ENCODE data around the gene DIP2B.

The DIP2B gene

DNA sequence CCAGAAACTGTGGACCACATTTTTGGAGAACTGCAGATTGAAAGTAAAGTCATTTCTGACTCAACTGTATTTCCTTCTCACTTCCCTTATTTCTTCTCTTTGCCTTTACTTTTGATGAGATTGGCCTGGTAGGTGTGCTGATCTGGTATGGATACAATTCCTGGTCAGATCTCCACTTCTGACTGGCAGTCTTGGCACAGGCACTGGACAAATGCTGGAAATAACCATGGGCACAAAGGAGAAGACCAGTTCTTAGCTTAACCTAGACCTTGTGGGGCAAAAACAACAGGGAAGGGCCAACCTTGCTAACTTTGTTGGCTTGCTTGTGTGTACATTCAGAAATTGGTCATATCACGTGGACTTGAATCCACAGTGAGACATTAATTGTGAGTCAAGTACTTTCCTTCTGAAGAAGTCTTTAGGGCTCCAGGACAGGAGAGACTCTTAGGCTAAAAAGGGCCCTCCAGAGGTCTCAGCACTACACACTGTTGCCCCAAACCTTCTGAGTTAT is 75.0 kb downstream of the DIP2B start:
- no peak for DNase-seq

- DNase-seq = no peak
These were observed 75.7 kb downstream of the DIP2B start for GRCh38 chr12:50580436-50580835.

DNA sequence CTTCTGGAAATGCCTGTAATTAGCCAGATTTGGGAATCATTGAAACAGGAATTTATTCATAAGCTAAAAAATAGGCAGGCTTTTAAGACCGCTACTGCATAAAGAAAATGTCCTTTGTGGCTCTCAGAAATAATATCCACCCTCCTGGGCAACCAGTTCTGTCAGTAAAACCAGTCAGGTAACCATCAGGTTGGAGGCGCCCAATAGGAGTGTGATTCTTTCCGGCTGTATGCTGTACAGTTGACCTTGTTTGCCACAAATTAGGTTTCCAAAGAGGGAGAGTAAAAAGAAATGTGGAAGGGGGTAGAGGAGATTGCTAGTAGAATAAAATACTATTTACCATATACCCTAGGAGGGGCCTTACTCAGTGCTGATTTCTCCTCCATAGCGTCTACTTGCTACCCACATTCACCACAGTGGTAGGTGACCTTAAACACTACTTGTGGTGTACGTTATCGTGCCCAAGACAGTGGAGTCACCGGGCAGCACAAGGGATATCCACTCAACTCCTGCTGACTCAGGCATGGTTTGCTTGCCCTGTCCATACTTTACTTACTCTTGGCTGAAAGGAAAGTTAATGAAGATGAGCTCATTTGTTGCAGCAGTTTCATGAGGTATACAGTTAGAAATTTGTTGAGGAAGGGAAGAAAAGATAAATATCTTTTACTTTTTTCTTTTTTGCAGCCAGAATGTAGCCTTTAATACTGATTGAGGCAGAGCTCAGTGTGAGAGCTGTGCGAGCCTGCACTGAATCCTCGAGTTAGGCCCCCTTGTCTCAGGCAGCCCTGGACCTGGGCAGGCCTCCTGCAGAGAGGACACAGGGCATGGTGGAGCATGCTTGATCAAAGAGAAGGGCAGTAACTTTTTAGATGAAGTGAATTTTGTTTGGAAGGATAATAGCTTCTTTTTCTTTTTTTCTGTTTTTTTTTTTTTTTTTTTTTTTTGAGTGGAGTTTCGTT is 76.7 kb downstream of the DIP2B start:
- no peak for DNase-seq

- no peak for DNase-seq
These were observed 79.3 kb downstream of the DIP2B start for GRCh38 chr12:50584135-50584534.

GRCh38 chr12:50589650-50590435 is 85.1 kb downstream of the DIP2B start:
- DNase-seq = no peak

- DNase-seq = no peak
These were observed 86.1 kb downstream of the DIP2B start for GRCh38 chr12:50590869-50591268.

DNA sequence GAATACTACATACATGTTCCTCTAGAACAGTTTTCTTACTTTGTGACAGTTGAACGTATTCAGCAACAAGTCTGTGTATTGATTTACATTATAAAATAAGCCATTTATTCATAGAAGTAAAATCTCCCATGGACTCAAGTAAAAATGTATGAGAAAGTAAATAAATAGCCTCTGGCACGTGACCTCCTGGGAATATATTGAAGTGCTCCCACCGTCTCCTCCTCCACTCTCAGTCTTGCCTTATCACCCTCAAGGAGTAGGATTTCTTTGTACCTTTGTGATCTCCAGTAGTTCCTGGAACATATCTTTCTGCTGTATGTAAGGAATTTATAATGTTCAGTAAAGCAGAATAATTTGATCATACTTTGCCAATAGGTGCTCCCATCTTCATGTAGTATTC is 90.9 kb downstream of the DIP2B start:
- DNase-seq = no peak

GRCh38 chr12:50597200-50598195 is 92.7 kb downstream of the DIP2B start:
- no peak for DNase-seq

DNA sequence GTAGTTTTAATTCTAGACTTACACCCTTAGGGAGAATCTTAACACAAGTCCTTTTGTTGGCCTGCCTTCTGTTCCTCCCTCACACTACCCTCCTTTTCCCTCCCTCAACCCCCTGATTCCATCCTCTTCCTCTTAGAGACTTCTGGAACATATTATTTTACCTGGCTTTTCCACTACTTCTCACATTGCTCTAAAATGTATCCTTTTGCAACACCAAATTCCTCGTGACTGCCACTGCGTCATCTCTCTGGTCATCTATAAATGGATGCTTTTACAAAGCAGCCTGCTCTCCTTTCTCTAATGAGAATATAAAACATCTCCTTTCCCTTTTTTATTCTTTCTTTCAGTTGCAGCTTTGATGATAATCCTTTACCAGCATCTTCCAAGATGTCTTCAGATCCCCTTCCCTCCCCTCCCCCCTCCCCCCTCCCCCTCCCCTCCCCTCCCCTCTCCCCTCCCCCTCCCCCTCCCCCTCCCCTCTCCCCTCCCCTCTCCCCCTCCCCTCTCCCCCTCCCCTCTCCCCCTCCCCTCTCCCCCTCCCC is 93.6 kb downstream of the DIP2B start:
- DNase-seq = no peak

GRCh38 chr12:50599366-50600095 is 94.7 kb downstream of the DIP2B start:
- DNase-seq = no peak

GRCh38 chr12:50600364-50600763 is 95.6 kb downstream of the DIP2B start:
- DNase-seq = no peak

DNA sequence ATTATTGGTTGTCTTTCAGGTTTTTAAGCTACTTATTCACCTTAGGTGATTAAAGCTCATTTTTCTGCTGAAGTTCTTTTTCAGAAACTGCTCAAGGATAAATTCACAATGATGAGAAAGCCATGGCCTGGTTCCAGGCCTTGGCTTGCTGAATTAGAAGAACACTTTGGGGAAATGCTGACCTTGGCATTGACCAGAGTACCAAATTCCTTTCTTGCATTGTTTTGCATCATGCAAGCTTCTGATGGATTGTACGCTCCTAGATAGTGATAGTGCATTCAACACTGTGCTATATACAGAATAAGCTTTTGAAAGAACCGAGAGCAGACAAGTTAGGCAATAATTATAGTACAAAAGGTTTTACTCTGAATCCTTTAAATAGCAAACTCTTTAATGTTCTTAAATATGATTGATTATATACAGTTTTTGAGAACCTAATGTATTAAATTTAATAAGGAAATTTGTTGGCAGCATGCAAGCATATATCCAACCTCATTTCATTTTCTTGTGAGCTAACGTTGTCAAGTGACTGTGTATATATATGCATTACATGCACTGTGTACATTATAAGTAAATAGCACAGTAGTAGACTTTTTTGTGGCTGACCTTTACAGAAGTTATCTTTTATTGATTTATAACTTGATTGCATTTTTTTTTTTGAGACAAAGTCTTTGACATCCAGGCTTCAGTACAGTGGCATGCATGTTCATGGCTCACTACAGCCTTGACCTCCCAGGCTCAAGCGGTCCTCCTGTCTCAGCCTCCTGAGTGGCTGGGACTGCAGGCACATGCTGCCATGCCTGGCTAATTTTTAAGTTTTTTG is 99.2 kb downstream of the DIP2B start:
- no peak for DNase-seq

- DNase-seq = no peak
These were observed 99.8 kb downstream of the DIP2B start for GRCh38 chr12:50604640-50604920.

DNA sequence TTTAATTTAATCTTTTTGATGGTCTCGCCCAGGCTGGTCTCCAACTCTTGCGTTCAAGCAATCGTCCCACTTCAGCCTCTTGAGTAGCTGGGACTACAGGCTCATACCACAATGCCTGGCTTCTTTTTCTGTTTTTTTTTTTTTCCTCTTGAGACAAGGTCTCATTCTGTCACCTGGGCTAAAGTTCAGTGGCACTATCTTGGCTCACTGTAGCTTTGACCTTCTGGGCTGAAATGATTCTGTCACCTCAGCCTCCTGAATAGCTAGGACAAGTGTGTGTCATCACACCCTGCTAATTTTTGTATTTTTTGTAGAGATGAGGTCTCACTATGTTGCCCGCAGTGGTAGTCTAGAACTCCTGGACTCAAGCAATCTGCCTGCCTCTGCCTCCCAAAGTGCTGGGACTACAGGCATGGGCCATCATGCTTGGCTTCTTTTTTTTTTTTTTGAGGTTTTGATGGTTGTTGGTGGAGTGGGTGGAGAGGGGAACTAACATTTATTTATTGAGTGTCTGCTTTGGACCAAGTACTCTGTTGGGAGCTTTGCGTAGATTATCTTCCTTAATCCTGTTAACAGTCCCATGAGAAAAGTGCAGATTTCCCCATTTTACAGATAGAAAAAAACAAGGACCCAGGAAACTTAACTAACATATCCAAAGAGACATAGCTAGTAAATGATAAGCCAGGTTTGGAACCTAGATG is 102.0 kb downstream of the DIP2B start:
- DNase-seq = no peak

- DNase-seq = no peak
These were observed 104.6 kb downstream of the DIP2B start for GRCh38 chr12:50609292-50609874.

- DNase-seq = no peak
These were observed 105.4 kb downstream of the DIP2B start for GRCh38 chr12:50610171-50610570.

- no peak for DNase-seq
These were observed 106.4 kb downstream of the DIP2B start for GRCh38 chr12:50611021-50611744.

DNA sequence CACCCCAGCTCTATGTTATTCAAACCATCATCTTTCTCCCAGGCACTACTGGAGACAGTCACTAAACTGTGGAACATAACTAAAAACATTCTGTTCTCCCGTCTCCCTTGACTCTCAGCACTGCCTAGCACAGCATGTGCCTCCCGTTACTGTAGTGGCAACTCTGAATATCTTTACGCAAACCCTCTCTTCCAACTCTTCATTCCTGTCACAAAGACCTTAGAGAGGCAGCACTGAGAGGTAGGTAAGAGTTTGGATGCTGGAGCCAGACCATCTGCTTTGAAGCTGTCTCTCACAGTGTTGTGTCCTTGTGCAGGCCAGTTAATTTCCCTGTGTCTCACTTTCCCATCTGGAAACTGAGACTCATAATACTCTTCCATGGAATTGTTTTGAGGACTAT is 108.1 kb downstream of the DIP2B start:
- no peak for DNase-seq

DNA sequence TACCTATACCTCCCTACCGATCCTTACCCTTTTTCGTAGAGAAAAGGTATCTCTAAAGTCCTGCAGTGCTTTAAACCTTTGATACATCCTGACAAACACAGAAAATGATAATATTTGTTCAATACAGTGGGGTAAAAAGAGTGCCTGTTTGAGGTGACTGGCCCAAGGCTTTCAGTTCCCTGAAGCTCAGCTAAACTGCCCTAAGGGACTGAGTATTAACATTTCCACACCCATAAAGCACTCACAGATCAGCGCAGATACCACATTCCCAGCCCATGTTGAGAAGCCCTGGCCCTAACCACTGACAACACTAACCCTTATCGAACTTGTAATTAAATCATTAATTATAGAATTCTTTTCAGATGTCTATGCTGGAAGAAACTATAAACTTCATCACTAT is 108.7 kb downstream of the DIP2B start:
- no peak for DNase-seq
